ENCODE results near the gene UVRAG.

Gene UVRAG

GRCh38 chr11:75814677-75815344 lies at the start of gene UVRAG:
Gene UVRAG, plus strand, starts transcription at chr11:75815210. Its CDS starts 198 bp downstream, at chr11:75815408.
- DNase-seq: peak; percentile 90 to 95 (median 94)

- DNase-seq: no peak
These were observed 48.4 kb upstream of the UVRAG start for GRCh38 chr11:75766443-75767227.

GRCh38 chr11:75767228-75767572 lies 47.8 kb upstream of the UVRAG start:
- DNase-seq: no peak

GRCh38 chr11:75767793-75768111 lies 47.3 kb upstream of the UVRAG start:
- no peak for DNase-seq

DNA sequence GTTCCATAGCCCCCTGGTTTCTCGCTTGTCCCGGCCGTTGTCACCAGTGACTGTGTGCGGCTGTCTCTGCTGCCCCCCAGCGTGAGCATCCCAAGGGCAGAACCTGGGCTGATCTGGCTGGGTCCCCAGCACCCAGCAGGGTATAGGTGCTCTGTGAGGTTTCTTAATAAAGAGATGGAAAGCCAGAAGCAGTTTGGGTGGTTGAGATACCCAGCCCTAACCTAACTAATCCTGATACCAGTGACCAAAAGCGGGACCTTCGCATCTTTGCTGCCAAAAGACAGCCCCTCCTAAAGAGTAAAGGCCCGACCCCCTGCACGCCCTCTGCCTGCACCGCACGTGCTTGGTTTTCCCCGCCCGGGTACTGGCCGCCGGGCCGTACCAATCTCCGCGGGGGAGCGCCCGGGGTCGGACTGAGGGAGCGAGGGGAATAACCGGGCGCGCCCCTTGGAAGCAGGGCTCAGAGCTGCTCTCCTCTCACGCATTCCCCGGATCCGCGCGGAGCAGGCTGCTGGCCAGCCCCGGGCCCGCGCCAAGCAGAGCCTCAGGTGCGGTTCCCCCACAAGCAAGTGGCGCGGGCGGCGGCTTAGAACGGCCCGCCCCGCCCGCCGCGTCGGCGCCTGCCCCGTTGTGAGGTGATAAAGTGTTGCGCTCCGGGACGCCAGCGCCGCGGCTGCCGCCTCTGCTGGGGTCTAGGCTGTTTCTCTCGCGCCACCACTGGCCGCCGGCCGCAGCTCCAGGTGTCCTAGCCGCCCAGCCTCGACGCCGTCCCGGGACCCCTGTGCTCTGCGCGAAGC lies 46.7 kb upstream of the UVRAG start, which contains the start of gene DGAT2:
TSS of gene DGAT2 (plus strand) at position 667 of the 797 bp plus-strand sequence. CDS start 214 bp downstream, outside the sequence.
- DNase-seq: peak; percentile 22 to 56 (median 43)

GRCh38 chr11:75768909-75769771 lies 45.9 kb upstream of the UVRAG start:
- no peak for DNase-seq

- DNase-seq: no peak
These were observed 44.9 kb upstream of the UVRAG start for GRCh38 chr11:75770102-75770501.

- no peak for DNase-seq
These were observed 43.2 kb upstream of the UVRAG start for GRCh38 chr11:75771646-75772410.

- no peak for DNase-seq
These were observed 41.2 kb upstream of the UVRAG start for GRCh38 chr11:75773595-75774353.

DNA sequence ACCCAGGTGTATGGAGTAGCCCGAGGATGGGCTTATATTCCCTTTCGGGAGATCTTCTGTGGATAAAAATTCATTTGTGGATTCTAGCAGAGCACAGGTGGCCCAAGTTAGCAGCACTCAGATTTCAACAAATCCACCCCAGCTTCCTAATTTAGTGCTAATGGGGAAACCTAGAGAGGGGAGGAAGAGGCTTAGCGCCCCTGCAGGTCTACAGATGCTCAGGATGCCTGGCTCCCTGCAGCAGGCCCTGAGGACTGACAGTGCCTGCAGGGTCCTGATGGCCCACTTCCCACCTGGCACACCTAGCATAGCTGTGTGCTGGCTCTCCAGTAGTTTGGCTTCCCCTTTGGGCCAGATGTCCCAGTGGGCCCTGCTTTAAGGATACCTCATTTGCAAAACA lies 40.0 kb upstream of the UVRAG start:
- DNase-seq: no peak

DNA sequence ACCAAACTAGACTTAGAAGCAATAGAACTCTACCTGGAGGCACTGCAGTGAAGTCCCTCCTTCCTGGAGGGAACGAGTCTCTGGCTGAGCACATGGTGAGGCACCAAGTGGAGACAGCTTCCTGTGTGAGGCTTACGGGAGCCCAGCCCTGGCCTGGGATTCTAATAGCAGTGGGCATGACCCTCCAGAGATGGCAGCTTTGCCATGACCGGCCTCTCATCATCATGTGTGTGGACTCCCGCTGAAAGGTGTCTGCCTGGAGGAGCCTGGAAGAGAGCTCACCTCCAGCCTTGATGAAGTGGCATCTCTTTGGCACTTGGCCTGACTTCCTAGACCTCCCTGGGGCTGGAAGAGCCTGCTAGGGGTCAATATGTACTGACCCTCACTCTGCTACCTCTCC lies 38.5 kb upstream of the UVRAG start:
- no peak for DNase-seq

- no peak for DNase-seq
These were observed 37.4 kb upstream of the UVRAG start for GRCh38 chr11:75777461-75778110.

DNA sequence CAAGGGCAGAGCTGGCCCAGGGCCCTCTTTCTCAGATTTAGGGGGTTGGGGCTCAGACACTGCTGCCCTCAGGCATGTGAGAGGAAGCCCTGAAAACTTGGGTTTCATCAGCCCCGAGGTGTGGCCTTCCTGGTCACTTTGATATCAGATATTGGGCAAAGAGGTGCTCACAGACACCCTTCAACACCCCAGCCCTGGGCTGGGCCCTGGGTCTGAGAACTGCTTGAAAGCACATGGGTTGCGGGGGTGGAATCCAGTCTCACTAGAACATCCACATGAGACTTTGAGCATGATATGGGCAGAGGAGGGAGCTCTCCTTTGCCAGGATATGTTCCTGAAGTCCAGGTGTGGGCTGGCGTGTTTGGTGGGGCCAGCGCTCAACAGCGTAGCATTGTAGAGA lies 36.0 kb upstream of the UVRAG start:
- no peak for DNase-seq

- no peak for DNase-seq
These were observed 35.0 kb upstream of the UVRAG start for GRCh38 chr11:75779960-75780359.

DNA sequence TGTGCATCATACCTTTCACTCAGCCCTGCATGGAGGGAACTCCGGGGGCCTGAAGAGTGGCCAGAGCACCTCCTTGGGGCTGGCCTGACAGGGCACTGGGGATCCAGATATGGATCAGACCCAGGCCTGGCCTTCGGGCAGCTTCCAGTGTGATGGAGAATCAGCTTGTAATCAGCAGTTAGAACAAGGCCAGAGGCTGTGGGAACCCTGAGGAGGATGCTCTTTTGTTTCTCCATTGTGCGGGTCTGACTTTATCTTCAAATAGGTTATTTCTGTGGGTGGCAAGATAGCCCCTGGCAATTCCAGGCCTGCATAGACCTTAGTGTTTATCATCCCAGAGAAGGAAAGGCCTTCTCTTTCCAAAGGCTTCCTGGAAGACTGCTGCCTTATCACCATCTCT lies 34.1 kb upstream of the UVRAG start:
- DNase-seq: no peak

GRCh38 chr11:75781296-75781695 lies 33.7 kb upstream of the UVRAG start:
- no peak for DNase-seq

DNA sequence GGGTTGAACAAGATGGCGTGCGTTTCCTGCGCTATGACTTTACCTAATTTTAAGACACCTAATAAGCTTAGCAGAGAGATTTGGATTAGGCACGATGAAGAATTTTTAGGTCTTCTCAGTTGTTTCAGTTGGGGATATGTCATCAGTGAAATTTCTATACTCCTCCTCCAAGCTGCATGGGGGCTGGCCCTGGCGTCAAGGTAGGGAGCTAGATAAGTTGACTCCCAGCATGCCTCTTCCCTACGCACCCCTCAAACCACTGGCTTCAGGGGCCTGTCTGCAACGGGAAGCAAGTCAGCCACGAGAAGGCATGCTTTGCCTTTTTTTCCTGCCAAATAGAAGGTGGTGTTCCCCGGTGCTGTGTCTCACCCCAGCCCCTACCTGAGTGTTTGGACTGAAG lies 33.2 kb upstream of the UVRAG start:
- DNase-seq: no peak

GRCh38 chr11:75782540-75783263 lies 32.3 kb upstream of the UVRAG start:
- DNase-seq: no peak

GRCh38 chr11:75783416-75784084 lies 31.5 kb upstream of the UVRAG start:
- DNase-seq: no peak

Data from activated naive CD4-positive, alpha-beta T cell (primary cell).